ENCODE results near the gene EVC. TPM values are rescaled to one million over a fixed set of nuclear protein-coding genes. Genes with fewer than 3 reads are reported as not detected.

The EVC gene
- total and polyA plus RNA-seq, 2 of the 4 experiments (the other 2 are of a cell fraction): 16.8 to 18.9 TPM

DNA sequence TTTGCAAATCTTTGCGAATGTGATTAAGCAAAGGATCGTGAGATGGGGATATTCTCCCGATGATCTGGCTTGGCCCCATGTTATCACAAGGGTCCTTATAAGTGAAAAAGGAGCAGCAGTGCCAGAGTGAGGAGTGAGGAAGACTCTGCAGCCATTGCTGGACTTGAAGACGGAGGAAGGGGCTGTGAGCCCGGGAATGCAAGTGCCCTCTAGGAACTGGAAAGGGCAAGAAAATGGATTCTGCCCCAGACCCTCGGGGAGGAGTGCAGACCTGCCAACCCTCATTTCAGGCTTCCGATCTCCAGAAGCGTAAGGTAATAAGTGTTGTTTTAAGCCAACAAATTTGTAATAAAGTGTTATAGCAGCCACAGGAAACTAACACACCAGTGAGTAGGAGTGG lies 76.3 kb downstream of the EVC start:
- DNase-seq (no peak), ATAC-seq (ENCODE audit: low read depth) (no peak)
- Histone ChIP-seq H3K36me3 (ENCODE audit: control insufficient read depth, insufficient read depth, low read length) (peaks cover 50% of the 10 kb centered on the region), H3K14ac (replicated peaks; ENCODE audit: low read depth, low read length) (no peak overlapping the region), H3K23ac (ENCODE audit: low read depth, low read length) (no peak overlapping the region), H3K56ac (ENCODE audit: extremely low read depth, insufficient read depth, low read length) (no peak overlapping the region), H4K8ac (ENCODE audit: low read depth in 2 of 2, low read length in 2 of 2) (no peak overlapping the region), H3K9me3 (ENCODE audit: control insufficient read depth, insufficient read depth, low read length) (no peaks in the 10 kb centered on the region), H4K20me1 (ENCODE audit: insufficient read depth, low read length) (no peaks in the 10 kb centered on the region), H3K4me3 (ENCODE audit: insufficient read depth, low read depth, low read length) (no peak overlapping the region), H3K27ac (ENCODE audit: insufficient read depth, low read length) (no peak overlapping the region), H3K27me3 (ENCODE audit: control insufficient read depth, insufficient read depth, low read length) (no peaks in the 10 kb centered on the region), H2AFZ (replicated peaks; ENCODE audit: low read length, poor library complexity) (no peak overlapping the region), H2BK120ac (ENCODE audit: low read depth, low read length) (no peak overlapping the region), H2AK9ac (replicated peaks; ENCODE audit: low read depth, low read length, poor library complexity) (no peak overlapping the region), H2BK20ac (ENCODE audit: low read depth, low read length) (no peak overlapping the region), H4K5ac (ENCODE audit: low read depth, low read length) (no peak overlapping the region), H3K9me1 (ENCODE audit: insufficient read depth, low read length) (peaks cover 11% of the 10 kb centered on the region), H3K4me2 (ENCODE audit: low read depth, low read length) (no peak overlapping the region), H4K91ac (ENCODE audit: insufficient read depth, low read depth, low read length) (no peak overlapping the region), H3K4me1 (ENCODE audit: control insufficient read depth, insufficient read depth, low read length) (peaks cover 9% of the 10 kb centered on the region), H2AK5ac (ENCODE audit: low read depth, low read length) (no peak overlapping the region), H3K18ac (ENCODE audit: low read depth, low read length) (no peak overlapping the region), H3K9ac (ENCODE audit: low read depth, low read length) (no peak overlapping the region), H2BK15ac (ENCODE audit: low read depth, low read length) (no peak overlapping the region), H3K4ac (ENCODE audit: low read depth, low read length) (no peak overlapping the region), H3K79me1 (ENCODE audit: low read depth in 1 of 2, low read length in 2 of 2) (peaks cover 7 to 23% of the 10 kb centered on the region in 2 experiments; a peak in 3 of 4 replicates), H2BK5ac (ENCODE audit: low read depth, low read length, poor library complexity, severe bottlenecking) (no peak overlapping the region)
- TF ChIP-seq CEBPB (IDR thresholded peaks at IDR 0.05; ENCODE audit: low read depth, low read length): no peak
- TF ChIP-seq MAFK (IDR thresholded peaks at IDR 0.05; ENCODE audit: low read depth, low read length): no peak
- no peak for TF ChIP-seq FOS (IDR thresholded peaks at IDR 0.05; ENCODE audit: low read depth, low read length)
- TF ChIP-seq, protein P1, sequence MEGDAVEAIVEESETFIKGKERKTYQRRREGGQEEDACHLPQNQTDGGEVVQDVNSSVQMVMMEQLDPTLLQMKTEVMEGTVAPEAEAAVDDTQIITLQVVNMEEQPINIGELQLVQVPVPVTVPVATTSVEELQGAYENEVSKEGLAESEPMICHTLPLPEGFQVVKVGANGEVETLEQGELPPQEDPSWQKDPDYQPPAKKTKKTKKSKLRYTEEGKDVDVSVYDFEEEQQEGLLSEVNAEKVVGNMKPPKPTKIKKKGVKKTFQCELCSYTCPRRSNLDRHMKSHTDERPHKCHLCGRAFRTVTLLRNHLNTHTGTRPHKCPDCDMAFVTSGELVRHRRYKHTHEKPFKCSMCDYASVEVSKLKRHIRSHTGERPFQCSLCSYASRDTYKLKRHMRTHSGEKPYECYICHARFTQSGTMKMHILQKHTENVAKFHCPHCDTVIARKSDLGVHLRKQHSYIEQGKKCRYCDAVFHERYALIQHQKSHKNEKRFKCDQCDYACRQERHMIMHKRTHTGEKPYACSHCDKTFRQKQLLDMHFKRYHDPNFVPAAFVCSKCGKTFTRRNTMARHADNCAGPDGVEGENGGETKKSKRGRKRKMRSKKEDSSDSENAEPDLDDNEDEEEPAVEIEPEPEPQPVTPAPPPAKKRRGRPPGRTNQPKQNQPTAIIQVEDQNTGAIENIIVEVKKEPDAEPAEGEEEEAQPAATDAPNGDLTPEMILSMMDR (conservative IDR thresholded peaks at IDR 0.05; ENCODE audit: low read depth, low read length): no peak
- no peak for TF ChIP-seq MAZ (IDR thresholded peaks at IDR 0.05; ENCODE audit: borderline replicate concordance, low read depth, low read length)
- TF ChIP-seq RAD21 (IDR thresholded peaks at IDR 0.05; ENCODE audit: low read length): no peak
- TF ChIP-seq MXI1 (IDR thresholded peaks at IDR 0.05; ENCODE audit: borderline replicate concordance, low read depth, low read length): no peak
- no peak for TF ChIP-seq NFE2L2 (IDR thresholded peaks at IDR 0.05; ENCODE audit: low read depth, low read length)
- no peak for TF ChIP-seq CHD1 (IDR thresholded peaks at IDR 0.05; ENCODE audit: low read depth, low read length)
- TF ChIP-seq, protein P2, sequence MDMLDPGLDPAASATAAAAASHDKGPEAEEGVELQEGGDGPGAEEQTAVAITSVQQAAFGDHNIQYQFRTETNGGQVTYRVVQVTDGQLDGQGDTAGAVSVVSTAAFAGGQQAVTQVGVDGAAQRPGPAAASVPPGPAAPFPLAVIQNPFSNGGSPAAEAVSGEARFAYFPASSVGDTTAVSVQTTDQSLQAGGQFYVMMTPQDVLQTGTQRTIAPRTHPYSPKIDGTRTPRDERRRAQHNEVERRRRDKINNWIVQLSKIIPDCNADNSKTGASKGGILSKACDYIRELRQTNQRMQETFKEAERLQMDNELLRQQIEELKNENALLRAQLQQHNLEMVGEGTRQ (IDR thresholded peaks at IDR 0.05; ENCODE audit: low read depth, low read length): no peak
- no peak for TF ChIP-seq SMC3 (IDR thresholded peaks at IDR 0.05; ENCODE audit: low read depth, low read length)
- no peak for TF ChIP-seq RCOR1 (IDR thresholded peaks at IDR 0.05; ENCODE audit: insufficient replicate concordance, low read length)
- TF ChIP-seq BHLHE40 (IDR thresholded peaks at IDR 0.05; ENCODE audit: low read depth, low read length): no peak
- TF ChIP-seq POLR2A (IDR thresholded peaks at IDR 0.05; ENCODE audit: low read depth, low read length): no peak
- TF ChIP-seq, protein P3, sequence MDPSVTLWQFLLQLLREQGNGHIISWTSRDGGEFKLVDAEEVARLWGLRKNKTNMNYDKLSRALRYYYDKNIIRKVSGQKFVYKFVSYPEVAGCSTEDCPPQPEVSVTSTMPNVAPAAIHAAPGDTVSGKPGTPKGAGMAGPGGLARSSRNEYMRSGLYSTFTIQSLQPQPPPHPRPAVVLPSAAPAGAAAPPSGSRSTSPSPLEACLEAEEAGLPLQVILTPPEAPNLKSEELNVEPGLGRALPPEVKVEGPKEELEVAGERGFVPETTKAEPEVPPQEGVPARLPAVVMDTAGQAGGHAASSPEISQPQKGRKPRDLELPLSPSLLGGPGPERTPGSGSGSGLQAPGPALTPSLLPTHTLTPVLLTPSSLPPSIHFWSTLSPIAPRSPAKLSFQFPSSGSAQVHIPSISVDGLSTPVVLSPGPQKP (IDR thresholded peaks at IDR 0.05; ENCODE audit: borderline replicate concordance, low read depth, low read length): no peak
- no peak for TF ChIP-seq RFX5 (IDR thresholded peaks at IDR 0.05; ENCODE audit: low read depth, low read length)
- intact Hi-C loops (cut with micrococcal nuclease) (no loop called here), dilution Hi-C loops (cut with HindIII; ENCODE audit: low sequenced_read_pairs, unreplicated experiment) (no loop called here), in situ Hi-C loops (cut with MboI; ENCODE audit: low sequenced_read_pairs) (no loop called here)
- POLR2A ChIA-PET (ENCODE audit: unreplicated experiment): no interaction called here
- WGBS, 2 experiments (ENCODE audit: extremely low coverage in 2 of 2, insufficient read length in 1 of 2): 97% methylated on average over 6 of the region's 8 CpGs; no CpG with 5 or more reads in 1 of the 2 experiments
- no TSS peak for BruUV-seq (replicated peaks)
- CTCF ChIA-PET: interaction anchor here (0.7 kb wide), 1 partner anchor 34 kb away, joined by 6 read pairs; no protein-coding TSS in a partner anchor

Measured in IMR-90 (cell line).